ENCODE measurements around the gene ITGA1. TPM values are rescaled to one million over a fixed set of nuclear protein-coding genes. Genes with fewer than 3 reads are reported as not detected.
"Not testable (repeated sequence)": the region's sequence is repeated elsewhere in the genome, so short reads cannot be mapped to it uniquely, and the experiment has no call there.

The ITGA1 gene
- total and polyA plus RNA-seq, 2 of the 13 experiments (the other 11 are each of a cell fraction or from before 2014, with no cell fraction given), result 23.1 to 28.6 TPM

- TF ChIP-seq CREB1 (IDR thresholded peaks at IDR 0.05), result peak; percentile 81
- peak; percentile 53 for TF ChIP-seq CREB1 (CRISPR knock-in tag; IDR thresholded peaks at IDR 0.05)
- no peak for TF ChIP-seq ZFX (CRISPR knock-in tag; IDR thresholded peaks at IDR 0.05; ENCODE audit: low read depth)
- no peak for TF ChIP-seq ZNF563 (CRISPR knock-in tag; IDR thresholded peaks at IDR 0.05)
- peak; percentile 30; the same call in 1 of the 2 replicates for TF ChIP-seq ARID3A (IDR thresholded peaks at IDR 0.05; ENCODE audit: low read depth, low read length)
- TF ChIP-seq EP300 (IDR thresholded peaks at IDR 0.05; ENCODE audit: low read depth in 2 of 2, low read length in 2 of 2), result 0 out of 4 replicates have a peak, but pooled peaks have one; percentile 38 to 57
- TF ChIP-seq EP300 (CRISPR knock-in tag; IDR thresholded peaks at IDR 0.05; ENCODE audit: borderline replicate concordance), result no peak
- TF ChIP-seq ATF7 (IDR thresholded peaks at IDR 0.05), result peak; percentile 56; the same call in 1 of the 2 replicates
- TF ChIP-seq ATF7 (CRISPR knock-in tag; IDR thresholded peaks at IDR 0.05), result no peak
- peak; percentile 51 for TF ChIP-seq CEBPG (CRISPR knock-in tag; IDR thresholded peaks at IDR 0.05)
- TF ChIP-seq CEBPB (IDR thresholded peaks at IDR 0.05; ENCODE audit: borderline replicate concordance, low read depth, low read length), result peak; percentile 81
- no peak for TF ChIP-seq PBX3 (CRISPR knock-in tag; IDR thresholded peaks at IDR 0.05; ENCODE audit: borderline replicate concordance)
These were observed 77.2 kb downstream of the ITGA1 start (continued) for GRCh38 chr5:52864884-52865283.

GRCh38 chr5:52865991-52866390 is 78.3 kb downstream of the ITGA1 start:
- FAIRE-seq; H3K36me3 ChIP-seq (replicated peaks in 1 of 2; ENCODE audit: control insufficient read depth in 1 of 2, insufficient read depth in 2 of 2, low read length in 2 of 2); H3K27ac ChIP-seq (ENCODE audit: extremely low read length, insufficient read depth, low read length); H3K9ac ChIP-seq (ENCODE audit: insufficient read depth, low read depth, low read length); BruUV-seq (replicated peaks); DNase-seq (ENCODE audit: low spot score); H3K4me1 ChIP-seq (ENCODE audit: insufficient read depth, low read length); H3K4me3 ChIP-seq (replicated peaks in 1 of 3; ENCODE audit: insufficient read depth in 1 of 3, low read depth in 2 of 3, low read length in 3 of 3); H3K79me2 ChIP-seq (ENCODE audit: insufficient read depth, low read length); ATAC-seq; H4K20me1 ChIP-seq (ENCODE audit: insufficient read depth, low read length); POLR2A ChIA-PET; H3K27me3 ChIP-seq (ENCODE audit: control insufficient read depth in 1 of 2, insufficient read depth in 2 of 2, low read length in 2 of 2); H3K9me3 ChIP-seq (ENCODE audit: low read length); H2AFZ ChIP-seq (ENCODE audit: low read length); H3K4me2 ChIP-seq (ENCODE audit: low read depth, low read length); CTCF ChIA-PET (ENCODE audit: low intra/inter-chr PET ratio, low total read pairs); in situ Hi-C loops (cut with HindIII; ENCODE audit: extremely low pct_ligation_motif_present, low pct_unique_long_range_greater_than_20kb): not testable (repeated sequence)
- 98% methylated on average over 2 of the region's 2 CpGs for WGBS (ENCODE audit: low lambda C conversion rate)
- intact Hi-C loops (cut with micrococcal nuclease; ENCODE audit: unreplicated experiment), result loop anchor here (5.0 kb wide), 1 partner anchor 79 kb away; the partner anchor contains the start of genes ITGA1 and PELO

All from HepG2 (cell line).